SU-DHL-6 (cell line): Measurements from ENCODE around the gene ZNF135.

Experiments used
- EZH2phosphoT487 ChIP-seq: fragments of 200-600 bp; sonication (generic), shearing (Covaris generic); conservative IDR thresholded peaks from 2 replicates; pipeline ENCODE4 v1.6.1; 2018; ENCODE audit warnings: mild to moderate bottlenecking, antibody characterized with exemption, low read length, moderate library complexity, mixed read lengths
- TF ChIP-seq, protein P1 (sequence below): fragments of 200-600 bp; sonication (generic); IDR thresholded peaks from one replicate; pipeline ENCODE4 v1.5.1; 2017; ENCODE audit warnings: antibody characterized with exemption, mild to moderate bottlenecking, low read length, moderate library complexity; ENCODE audit not compliant: insufficient read depth, poor library complexity, severe bottlenecking

- TF ChIP-seq, protein P1, sequence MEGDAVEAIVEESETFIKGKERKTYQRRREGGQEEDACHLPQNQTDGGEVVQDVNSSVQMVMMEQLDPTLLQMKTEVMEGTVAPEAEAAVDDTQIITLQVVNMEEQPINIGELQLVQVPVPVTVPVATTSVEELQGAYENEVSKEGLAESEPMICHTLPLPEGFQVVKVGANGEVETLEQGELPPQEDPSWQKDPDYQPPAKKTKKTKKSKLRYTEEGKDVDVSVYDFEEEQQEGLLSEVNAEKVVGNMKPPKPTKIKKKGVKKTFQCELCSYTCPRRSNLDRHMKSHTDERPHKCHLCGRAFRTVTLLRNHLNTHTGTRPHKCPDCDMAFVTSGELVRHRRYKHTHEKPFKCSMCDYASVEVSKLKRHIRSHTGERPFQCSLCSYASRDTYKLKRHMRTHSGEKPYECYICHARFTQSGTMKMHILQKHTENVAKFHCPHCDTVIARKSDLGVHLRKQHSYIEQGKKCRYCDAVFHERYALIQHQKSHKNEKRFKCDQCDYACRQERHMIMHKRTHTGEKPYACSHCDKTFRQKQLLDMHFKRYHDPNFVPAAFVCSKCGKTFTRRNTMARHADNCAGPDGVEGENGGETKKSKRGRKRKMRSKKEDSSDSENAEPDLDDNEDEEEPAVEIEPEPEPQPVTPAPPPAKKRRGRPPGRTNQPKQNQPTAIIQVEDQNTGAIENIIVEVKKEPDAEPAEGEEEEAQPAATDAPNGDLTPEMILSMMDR = no peak
- no peak for TF ChIP-seq EZH2phosphoT487
These were observed 20.3 kb upstream of the ZNF135 start for GRCh38 chr19:58038688-58039204.
